ENCODE results near the gene CPLX1.

The CPLX1 gene

GRCh38 chr4:833731-834367 lies 7.9 kb upstream of the CPLX1 start:
- DNase-seq (ENCODE audit: low read depth in 3 of 3, low spot score in 1 of 3), result no peak

GRCh38 chr4:833156-833555 lies 7.2 kb upstream of the CPLX1 start:
- DNase-seq (ENCODE audit: low read depth in 3 of 3, low spot score in 1 of 3), result no peak

DNA sequence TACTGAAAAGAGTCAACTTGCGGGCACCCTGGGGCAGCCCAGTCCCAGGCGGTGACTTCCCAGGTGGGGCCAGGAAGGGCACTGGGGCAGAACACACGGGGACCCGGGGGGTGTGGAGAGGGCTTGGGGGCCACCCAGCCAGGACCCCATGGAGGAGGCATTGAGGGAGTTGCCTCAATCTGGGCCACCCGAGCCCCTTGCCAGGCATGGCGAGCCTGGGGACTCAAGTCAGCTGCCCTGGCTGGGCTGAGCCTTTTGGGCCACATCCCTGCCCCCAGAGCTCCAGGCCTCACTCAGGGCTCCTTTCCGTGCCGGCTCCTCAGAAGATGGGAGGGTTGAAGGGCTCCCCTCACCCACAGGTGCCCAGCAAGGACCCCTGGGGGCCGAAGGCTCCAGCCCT lies 6.6 kb upstream of the CPLX1 start:
- DNase-seq (ENCODE audit: low read depth in 3 of 3, low spot score in 1 of 3), result no peak

- DNase-seq (ENCODE audit: low read depth in 3 of 3, low spot score in 1 of 3), result no peak
Observed at GRCh38 chr4:832108-832507, 6.2 kb upstream of the CPLX1 start.

GRCh38 chr4:831483-831805 lies 5.5 kb upstream of the CPLX1 start:
- DNase-seq (ENCODE audit: low read depth in 3 of 3, low spot score in 1 of 3), result no peak

DNA sequence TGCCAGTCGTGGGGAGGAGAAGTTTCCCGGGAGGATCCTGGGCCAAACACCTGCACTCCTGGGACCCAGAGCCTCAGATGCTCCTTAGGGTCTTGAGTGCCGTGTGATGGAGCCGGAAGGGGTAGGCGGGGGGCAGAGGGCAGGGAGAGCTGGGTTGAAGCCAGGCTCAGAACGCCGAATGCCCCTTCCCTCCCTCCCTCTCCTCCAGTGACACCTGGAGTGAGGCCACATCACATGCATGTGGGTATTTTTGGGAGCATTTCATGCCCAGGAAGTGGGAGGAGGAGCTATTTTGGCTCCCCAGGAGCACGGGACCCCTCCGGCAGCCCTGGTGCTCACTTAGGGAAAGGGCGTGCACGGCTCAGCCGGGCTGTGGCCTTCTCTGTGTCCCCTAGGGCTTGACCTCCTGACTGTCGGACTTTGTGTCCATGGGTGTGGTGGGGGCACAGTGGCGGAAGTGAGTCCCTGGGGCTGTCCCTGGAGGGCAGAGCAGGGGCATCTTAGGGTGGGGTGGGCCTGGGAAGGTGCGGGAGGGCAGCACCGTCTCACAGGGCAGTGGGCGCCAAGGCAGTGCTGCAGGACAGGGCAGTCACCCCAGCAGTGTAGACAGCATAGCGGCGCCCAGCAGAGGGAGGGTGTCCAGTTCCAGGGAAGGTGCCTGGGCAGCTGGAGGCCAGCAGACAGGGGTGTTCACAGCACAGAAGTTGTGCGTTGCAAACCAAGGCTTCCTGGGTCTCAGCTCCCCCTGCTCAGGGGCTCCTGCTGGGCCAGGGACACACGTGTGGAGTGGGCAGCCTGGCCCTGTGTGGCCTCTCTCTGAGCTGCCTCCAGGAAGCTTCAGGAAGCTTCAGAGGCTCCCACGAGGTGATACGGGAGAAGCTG lies 4.9 kb upstream of the CPLX1 start:
- DNase-seq (ENCODE audit: low read depth in 3 of 3, low spot score in 1 of 3), result no peak

DNA sequence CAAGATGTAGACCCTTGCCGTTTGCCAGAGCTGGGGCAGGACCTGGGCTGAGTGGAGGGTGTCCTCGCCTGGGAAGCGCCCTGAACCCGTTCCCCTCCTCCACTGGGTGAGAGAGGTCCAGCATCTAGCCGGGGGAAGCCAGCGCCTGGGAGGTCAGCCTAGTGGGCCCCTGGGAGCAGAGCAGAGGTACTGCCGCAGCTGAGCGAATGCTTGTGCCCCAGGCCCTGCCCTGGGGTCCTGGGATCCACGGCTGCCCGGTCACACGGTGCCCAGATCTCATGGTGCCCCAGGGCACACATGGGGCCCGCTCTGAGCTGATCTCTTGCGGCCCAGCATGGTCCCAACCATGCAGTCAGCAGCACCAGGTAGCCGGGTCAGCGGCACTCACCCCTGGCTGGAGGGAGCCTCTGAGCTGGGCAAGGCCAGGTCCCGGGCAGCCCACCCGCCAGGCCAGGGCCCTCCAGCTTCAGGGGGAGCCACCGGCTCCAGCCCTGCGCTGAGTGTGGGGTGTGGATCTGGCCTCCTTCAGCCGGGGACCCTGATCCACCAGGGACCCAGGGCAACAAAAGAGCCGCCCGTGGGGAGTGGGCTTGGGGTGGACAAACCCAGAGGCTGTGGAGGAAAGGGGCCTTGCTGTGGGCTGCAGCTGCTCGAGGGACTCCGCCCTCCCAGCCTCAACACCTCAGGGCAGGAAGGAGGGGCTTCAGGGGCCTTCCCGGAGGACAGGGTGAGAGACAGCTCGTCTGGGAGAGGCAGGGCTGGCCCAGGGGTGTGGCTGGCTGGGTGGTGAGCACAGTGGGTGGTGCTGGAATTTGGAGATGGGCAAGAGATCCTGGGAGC lies 4.1 kb upstream of the CPLX1 start:
- DNase-seq (ENCODE audit: low read depth in 3 of 3, low spot score in 1 of 3), result no peak

GRCh38 chr4:829291-829690 lies 3.4 kb upstream of the CPLX1 start:
- DNase-seq (ENCODE audit: low read depth in 3 of 3, low spot score in 1 of 3), result no peak

- no peak for DNase-seq (ENCODE audit: low read depth in 3 of 3, low spot score in 1 of 3)
Observed at GRCh38 chr4:828641-829271, 2.8 kb upstream of the CPLX1 start.

DNA sequence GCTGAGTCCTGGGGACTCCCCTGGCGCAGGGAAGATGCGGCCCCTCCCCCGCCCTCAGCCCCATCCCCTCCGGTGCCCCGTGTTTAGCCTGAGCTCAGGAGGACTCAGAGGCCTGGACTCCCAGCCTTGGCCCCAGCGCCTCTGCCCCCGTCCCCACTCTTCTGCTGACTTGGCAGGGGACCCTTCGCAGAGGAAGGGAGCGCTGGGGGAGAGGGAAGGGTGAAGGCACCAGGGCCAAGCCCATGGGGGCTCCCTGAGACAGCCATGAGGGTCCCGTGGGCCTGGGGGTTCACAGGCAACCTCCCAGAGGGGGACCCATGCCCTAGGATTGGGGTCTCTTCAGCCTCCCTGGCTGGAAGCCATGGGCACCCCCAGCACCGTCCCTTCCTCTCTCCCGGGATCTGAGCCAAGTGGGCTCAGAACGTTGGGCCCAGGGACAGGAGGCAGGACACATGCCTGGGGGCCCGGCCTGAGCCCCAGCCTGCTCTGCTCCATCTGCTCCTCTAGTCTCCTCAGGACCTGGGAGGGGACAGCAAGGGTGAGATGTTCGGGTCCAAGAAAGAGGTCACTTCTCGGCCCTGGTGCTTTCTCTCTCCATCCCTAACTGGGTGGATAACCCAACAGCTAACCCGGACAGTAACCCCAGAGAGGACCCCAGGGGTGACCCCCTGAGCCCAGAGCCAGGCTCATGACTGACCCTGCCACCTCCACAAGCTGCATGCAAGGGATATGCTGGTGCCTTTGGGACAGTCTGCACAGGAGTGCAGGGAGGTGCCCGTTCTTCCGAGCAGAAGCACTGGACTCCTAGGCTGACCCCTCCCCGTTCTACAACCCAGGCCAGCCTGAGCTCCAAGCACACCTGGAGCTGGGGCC lies 1.5 kb upstream of the CPLX1 start:
- DNase-seq (ENCODE audit: low read depth in 3 of 3, low spot score in 1 of 3), result no peak

DNA sequence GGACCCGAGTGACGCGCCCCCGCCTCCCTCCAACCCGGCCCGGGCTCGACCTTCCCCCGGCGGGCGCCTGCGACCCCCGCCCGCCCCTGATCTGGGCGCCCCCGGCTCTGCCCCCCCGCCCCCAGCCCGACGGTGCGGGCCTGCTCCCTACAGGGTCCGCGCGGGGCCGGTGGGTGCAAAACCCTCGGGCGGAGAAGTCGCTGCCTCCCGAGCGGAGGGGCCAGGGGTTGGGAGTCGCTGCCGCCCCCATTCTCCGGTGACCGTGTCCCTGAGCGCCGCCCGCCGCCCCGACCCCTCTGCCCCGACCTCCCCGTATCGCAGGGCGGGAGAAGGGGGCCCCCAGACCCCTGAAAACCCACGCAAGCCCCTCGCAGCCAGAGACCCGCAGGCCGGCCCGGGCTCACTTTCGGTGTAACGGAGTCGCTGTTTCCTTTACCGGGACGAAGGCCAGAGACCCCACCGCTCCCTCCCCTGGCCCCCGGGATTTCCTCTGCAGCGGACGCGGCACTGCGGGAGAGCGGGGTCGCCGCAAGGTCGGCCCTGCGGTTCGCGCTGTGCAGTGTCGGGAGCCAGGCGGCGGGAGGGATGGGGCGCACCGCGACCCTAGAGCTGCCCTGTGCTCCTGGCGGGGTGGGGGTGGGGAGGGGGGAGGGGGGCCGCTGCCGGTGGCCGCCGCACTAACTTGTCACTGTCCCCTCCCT lies 729 bp upstream of the CPLX1 start:
- DNase-seq (ENCODE audit: low read depth in 3 of 3, low spot score in 1 of 3), result no peak

- DNase-seq (ENCODE audit: low read depth in 3 of 3, low spot score in 1 of 3), result no peak
Observed at GRCh38 chr4:825063-825970, 612 bp downstream of the CPLX1 start.

DNA sequence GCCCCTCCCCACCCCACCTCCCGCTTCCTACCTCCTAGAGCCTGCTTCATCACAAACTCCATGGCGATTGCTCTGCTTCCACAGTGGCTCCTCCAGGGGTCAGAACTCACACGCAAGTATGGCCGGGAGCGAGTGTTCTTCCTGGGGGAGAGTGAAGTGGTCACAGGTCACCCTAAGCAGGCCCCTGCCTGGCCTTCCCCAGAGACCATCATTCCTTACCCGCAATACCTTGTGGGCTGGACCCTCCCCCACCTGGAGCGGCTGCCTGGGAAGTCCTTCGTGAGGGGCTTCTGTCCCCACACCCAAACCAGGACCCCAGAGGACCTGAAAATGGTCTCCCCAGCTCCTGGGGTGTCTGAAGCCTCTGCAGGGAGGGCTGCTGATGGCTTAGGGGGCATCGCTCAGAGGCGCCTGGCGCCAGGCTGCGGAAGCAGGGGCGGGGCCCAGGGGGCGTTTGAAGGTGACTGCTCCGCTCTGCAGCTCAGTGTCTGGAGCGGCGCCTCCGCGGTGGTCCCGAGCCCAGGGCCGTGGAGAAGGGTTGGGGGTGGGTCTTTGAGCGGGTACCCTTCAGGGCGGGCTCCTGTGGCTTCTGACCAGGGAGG lies 1.4 kb downstream of the CPLX1 start:
- DNase-seq (ENCODE audit: low read depth in 3 of 3, low spot score in 1 of 3), result no peak

DNA sequence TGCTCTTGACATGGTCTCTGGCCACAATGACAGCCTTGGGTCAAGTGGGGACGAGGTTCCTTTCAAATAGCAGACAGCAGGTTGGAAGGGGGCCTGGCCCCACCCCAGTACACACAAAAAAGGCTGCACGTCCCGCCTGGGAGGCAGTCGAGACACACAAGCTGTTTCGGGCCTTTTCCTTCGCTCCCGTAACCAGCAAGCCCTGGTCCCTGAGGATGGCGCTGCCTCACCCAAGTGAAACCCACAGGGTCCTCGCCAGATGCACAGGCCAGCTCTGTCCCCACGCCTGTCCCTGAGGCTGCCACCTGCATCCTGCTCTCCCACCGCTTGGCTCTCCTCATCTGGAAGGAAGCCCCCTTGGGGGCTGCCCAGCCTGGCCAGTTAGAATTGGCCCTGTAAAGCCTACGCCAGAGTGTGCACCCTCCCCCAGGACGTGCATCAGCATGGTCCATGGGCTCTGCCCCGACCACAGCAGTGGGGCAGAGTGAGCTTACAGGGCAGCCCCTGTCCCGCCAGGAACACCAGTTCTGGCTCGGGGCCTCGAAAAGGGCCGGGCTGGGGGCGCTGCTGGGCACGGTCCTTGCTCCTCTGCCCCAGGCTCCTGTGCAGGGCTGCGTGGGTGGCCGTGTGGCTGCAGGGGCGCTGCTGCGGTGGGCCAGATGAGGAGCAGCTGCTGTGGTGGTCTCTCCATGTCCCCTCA lies 2.0 kb downstream of the CPLX1 start:
- no peak for DNase-seq (ENCODE audit: low read depth in 3 of 3, low spot score in 1 of 3)

GRCh38 chr4:823176-823760 lies 2.7 kb downstream of the CPLX1 start:
- DNase-seq (ENCODE audit: low read depth in 3 of 3, low spot score in 1 of 3), result no peak

- DNase-seq (ENCODE audit: low read depth in 3 of 3, low spot score in 1 of 3), result no peak
Observed at GRCh38 chr4:822361-823175, 3.4 kb downstream of the CPLX1 start.

GRCh38 chr4:821631-822030 lies 4.3 kb downstream of the CPLX1 start:
- DNase-seq (ENCODE audit: low read depth in 3 of 3, low spot score in 1 of 3), result no peak

Data from stimulated activated CD4-positive, alpha-beta T cell treated with anti-CD3 and anti-CD28 coated beads, TNF-alpha, amount 100 ng/mL, for 1 hour (primary cell).